Measurements from ENCODE around the gene NLRP2B.
"Not testable (repeated sequence)": the region's sequence is repeated elsewhere in the genome, so short reads cannot be mapped to it uniquely, and the experiment has no call there.

The NLRP2B gene

GRCh38 chrX:57651169-57651919 lies 28.7 kb downstream of the NLRP2B start:
- H3K36me3 ChIP-seq (ENCODE audit: control insufficient read depth, insufficient read depth, low read length): no peaks in the 10 kb centered on the region
- peak overlapping the region; percentile 25; the same call in 1 of the 2 replicates for H3K27ac ChIP-seq (ENCODE audit: low read depth, low read length)
- no peak overlapping the region for H3K9ac ChIP-seq (ENCODE audit: low read length)
- peaks cover 29% of the 10 kb centered on the region for H3K4me1 ChIP-seq (ENCODE audit: control insufficient read depth, insufficient read depth, low read length)
- H3K27me3 ChIP-seq (ENCODE audit: control insufficient read depth, insufficient read depth, low read length): no peaks in the 10 kb centered on the region
- H3K9me3 ChIP-seq (ENCODE audit: control insufficient read depth, insufficient read depth, low read depth, low read length): peaks cover 42% of the 10 kb centered on the region
- 0 out of 2 replicates have a peak overlapping the region, but pooled peaks have one; percentile 10 for H3K4me3 ChIP-seq (ENCODE audit: low read depth, low read length)

DNA sequence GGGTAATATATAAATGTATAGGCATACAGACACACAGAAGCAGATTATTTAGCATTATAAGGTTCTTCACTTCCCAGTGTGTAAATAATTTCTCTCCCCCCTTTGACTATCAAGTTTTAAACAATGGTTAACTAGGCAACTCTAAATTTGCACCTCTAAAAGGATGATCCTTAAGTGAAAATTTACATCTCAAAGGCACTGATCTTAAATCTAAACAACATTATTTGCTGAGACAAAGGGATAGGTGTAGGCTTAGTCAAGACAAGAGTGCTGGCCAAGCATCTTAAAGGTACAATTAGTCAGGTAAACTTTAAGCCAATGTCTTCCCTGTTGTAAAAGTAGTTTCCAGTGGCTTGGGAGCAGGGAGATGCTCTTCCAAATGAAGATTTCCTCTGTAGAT lies 33.0 kb downstream of the NLRP2B start:
- H3K4me3 ChIP-seq (ENCODE audit: low read depth, low read length): no peak overlapping the region
- H3K36me3 ChIP-seq (ENCODE audit: control insufficient read depth, insufficient read depth, low read length): no peaks in the 10 kb centered on the region
- peaks cover 18% of the 10 kb centered on the region; the same call in 1 of the 2 replicates for H3K9me3 ChIP-seq (ENCODE audit: control insufficient read depth, insufficient read depth, low read depth, low read length)
- no peak overlapping the region for H3K9ac ChIP-seq (ENCODE audit: low read length)
- H3K27me3 ChIP-seq (ENCODE audit: control insufficient read depth, insufficient read depth, low read length): no peaks in the 10 kb centered on the region
- peak overlapping the region; percentile 85; the same call in 1 of the 2 replicates for H3K27ac ChIP-seq (ENCODE audit: low read depth, low read length)
- peaks cover 29% of the 10 kb centered on the region for H3K4me1 ChIP-seq (ENCODE audit: control insufficient read depth, insufficient read depth, low read length)

DNA sequence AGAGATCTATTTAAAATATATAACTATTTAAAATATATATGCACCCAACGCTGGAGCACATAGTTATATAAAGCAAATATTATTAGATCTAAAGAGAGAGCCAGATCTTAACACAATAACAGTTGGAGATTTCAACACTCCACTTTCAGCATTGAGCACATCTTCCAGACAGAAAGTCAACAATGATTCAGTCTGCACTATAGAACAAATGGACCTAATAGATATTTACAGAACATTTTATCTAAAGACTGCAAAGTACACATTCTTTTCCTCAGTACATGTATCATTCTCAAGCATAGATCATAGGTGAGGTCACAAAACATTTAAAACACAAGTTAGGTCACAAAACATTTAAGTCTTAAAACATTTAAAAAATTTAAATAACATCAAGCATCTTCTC lies 36.4 kb downstream of the NLRP2B start:
- no peak overlapping the region for H3K9ac ChIP-seq (ENCODE audit: low read length)
- H3K36me3 ChIP-seq (ENCODE audit: control insufficient read depth, insufficient read depth, low read length): no peaks in the 10 kb centered on the region
- H3K27me3 ChIP-seq (ENCODE audit: control insufficient read depth, insufficient read depth, low read length): no peaks in the 10 kb centered on the region
- no peak overlapping the region for H3K4me3 ChIP-seq (ENCODE audit: low read depth, low read length)
- H3K9me3 ChIP-seq (ENCODE audit: control insufficient read depth, insufficient read depth, low read depth, low read length): peaks cover 21% of the 10 kb centered on the region
- peaks cover 14% of the 10 kb centered on the region for H3K4me1 ChIP-seq (ENCODE audit: control insufficient read depth, insufficient read depth, low read length)
- H3K27ac ChIP-seq (ENCODE audit: low read depth, low read length): no peak overlapping the region

DNA sequence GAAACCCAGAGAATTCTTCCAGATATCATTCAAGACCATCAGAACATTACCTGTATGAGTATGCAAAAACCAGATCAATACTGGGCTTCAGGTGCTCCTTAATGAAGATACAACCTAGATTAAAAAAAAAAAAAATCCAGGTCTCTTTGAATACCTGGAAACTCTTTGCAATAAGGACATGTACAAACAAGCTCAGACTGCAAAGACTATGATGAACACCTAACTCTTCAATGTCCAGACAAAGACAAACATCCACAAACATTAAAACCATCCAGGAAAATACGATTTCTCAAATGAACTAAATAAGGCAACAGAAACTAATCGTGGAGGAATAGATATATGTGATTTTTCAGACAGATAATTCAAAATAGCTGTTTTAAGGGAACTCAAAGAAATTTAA lies 38.7 kb downstream of the NLRP2B start:
- H3K27me3 ChIP-seq (ENCODE audit: control insufficient read depth, insufficient read depth, low read length): no peaks in the 10 kb centered on the region
- no peak overlapping the region for H3K27ac ChIP-seq (ENCODE audit: low read depth, low read length)
- no peak overlapping the region for H3K4me3 ChIP-seq (ENCODE audit: low read depth, low read length)
- no peaks in the 10 kb centered on the region for H3K36me3 ChIP-seq (ENCODE audit: control insufficient read depth, insufficient read depth, low read length)
- no peak overlapping the region for H3K9ac ChIP-seq (ENCODE audit: low read length)
- H3K4me1 ChIP-seq (ENCODE audit: control insufficient read depth, insufficient read depth, low read length): no peaks in the 10 kb centered on the region
- H3K9me3 ChIP-seq (ENCODE audit: control insufficient read depth, insufficient read depth, low read depth, low read length): peaks cover 24% of the 10 kb centered on the region

DNA sequence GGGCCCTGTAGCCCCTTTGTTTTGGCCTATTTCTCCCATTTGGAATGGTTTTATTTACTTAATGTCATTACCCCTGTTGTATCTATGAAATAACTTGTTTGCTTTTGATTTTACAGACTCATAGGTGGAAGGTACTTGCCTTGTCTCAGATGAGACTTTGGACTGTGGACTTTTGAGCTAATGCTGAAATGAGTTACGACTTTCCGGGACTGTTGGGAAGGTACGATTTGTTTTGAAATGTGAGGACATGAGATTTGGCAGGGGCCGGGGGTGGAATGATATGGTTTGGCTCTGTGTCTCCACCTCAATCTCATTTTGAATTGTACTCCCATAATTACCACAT lies 39.4 kb downstream of the NLRP2B start:
- Histone ChIP-seq H3K4me3 (ENCODE audit: low read depth, low read length) (no peak overlapping the region), H3K36me3 (ENCODE audit: control insufficient read depth, insufficient read depth, low read length) (no peaks in the 10 kb centered on the region), H3K9ac (ENCODE audit: low read length) (no peak overlapping the region), H3K4me1 (ENCODE audit: control insufficient read depth, insufficient read depth, low read length) (no peaks in the 10 kb centered on the region), H3K9me3 (ENCODE audit: control insufficient read depth, insufficient read depth, low read depth, low read length) (peaks cover 24% of the 10 kb centered on the region), H3K27ac (ENCODE audit: low read depth, low read length) (no peak overlapping the region), H3K27me3 (ENCODE audit: control insufficient read depth, insufficient read depth, low read length) (no peaks in the 10 kb centered on the region)

DNA sequence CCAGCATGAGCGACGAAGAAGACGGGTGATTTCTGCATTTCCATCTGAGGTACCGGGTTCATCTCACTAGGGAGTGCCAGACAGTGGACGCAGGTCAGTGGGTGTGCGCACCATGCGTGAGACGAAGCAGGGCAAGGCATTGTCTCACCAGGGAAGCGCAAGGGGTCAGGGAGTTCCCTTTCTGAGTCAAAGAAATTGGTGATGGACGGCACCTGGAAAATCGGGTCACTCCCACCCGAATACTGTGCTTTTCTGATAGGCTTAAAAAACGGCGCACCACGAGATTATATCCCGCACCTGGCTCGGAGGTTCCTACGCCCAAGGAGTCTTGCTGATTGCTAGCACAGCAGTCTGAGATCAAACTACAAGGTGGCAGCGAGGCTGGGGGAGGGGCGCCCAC lies 50.6 kb downstream of the NLRP2B start:
- not testable (repeated sequence) for H3K9ac ChIP-seq (ENCODE audit: low read length); H3K4me1 ChIP-seq (ENCODE audit: control insufficient read depth, insufficient read depth, low read length); H3K36me3 ChIP-seq (ENCODE audit: control insufficient read depth, insufficient read depth, low read length); H3K27me3 ChIP-seq (ENCODE audit: control insufficient read depth, insufficient read depth, low read length); H3K27ac ChIP-seq (ENCODE audit: low read depth, low read length); H3K4me3 ChIP-seq (ENCODE audit: low read depth, low read length)
- H3K9me3 ChIP-seq (ENCODE audit: control insufficient read depth, insufficient read depth, low read depth, low read length): peaks cover 12% of the 10 kb centered on the region

All from HUES6 (cell line).